ENCODE measurements around the gene ETV7. TPM values are rescaled to one million over a fixed set of nuclear protein-coding genes. Genes with fewer than 3 reads are reported as not detected.
A peak's percentile ranks its signal among the peaks of the same experiment; 100 is the strongest.

ETV7 gene
- total RNA-seq, 2 experiments from 2014 or later: 0.51 to 0.86 TPM

- no peak for TF ChIP-seq CTCF (IDR thresholded peaks at IDR 0.05)
- H3K4me1 Mint-ChIP-seq (ENCODE audit: low read depth): peaks cover 20% of the 10 kb centered on the region
- peaks cover 26% of the 10 kb centered on the region for H3K27me3 Mint-ChIP-seq
- CTCF ChIA-PET: interaction anchor here (0.7 to 1.7 kb wide), 5 partner anchors 17 to 292 kb away, joined by 3 to 7 read pairs (median 4); no protein-coding TSS in a partner anchor
- DNase-seq (peak; percentile 18), ATAC-seq (peak; percentile 45)
- POLR2A ChIA-PET: interaction anchor here (0.7 to 1.3 kb wide), 4 partner anchors 18 to 506 kb away, joined by 3 read pairs; no protein-coding TSS in a partner anchor
- intact Hi-C loops (cut with micrococcal nuclease): no loop called here
- H3K9me3 Mint-ChIP-seq: no peaks in the 10 kb centered on the region
- H3K27ac Mint-ChIP-seq: peak overlapping the region; percentile 51
- peak overlapping the region; percentile 76 for H3K4me3 Mint-ChIP-seq
- no peaks in the 10 kb centered on the region for H3K36me3 Mint-ChIP-seq (ENCODE audit: low read depth)
Observed at GRCh38 chr6:36386495-36387439, 702 bp downstream of the ETV7 start.

GRCh38 chr6:36384095-36384494 is 3.4 kb downstream of the ETV7 start:
- Mint-ChIP-seq H3K27ac (no peak overlapping the region), H3K36me3 (ENCODE audit: low read depth) (no peaks in the 10 kb centered on the region), H3K27me3 (peaks cover 20% of the 10 kb centered on the region), H3K9me3 (no peaks in the 10 kb centered on the region), H3K4me1 (ENCODE audit: low read depth) (peaks cover 20% of the 10 kb centered on the region), H3K4me3 (no peak overlapping the region)
- intact Hi-C loops (cut with micrococcal nuclease): no loop called here
- ATAC-seq (no peak), DNase-seq (no peak)
- ChIA-PET CTCF (no interaction called here), POLR2A (no interaction called here)
- no peak for TF ChIP-seq CTCF (IDR thresholded peaks at IDR 0.05)

- Mint-ChIP-seq H3K9me3 (no peaks in the 10 kb centered on the region), H3K4me3 (no peak overlapping the region), H3K27me3 (peaks cover 19% of the 10 kb centered on the region), H3K27ac (no peak overlapping the region), H3K4me1 (ENCODE audit: low read depth) (peaks cover 20% of the 10 kb centered on the region), H3K36me3 (ENCODE audit: low read depth) (no peaks in the 10 kb centered on the region)
- DNase-seq (peak; percentile 13), ATAC-seq (peak; percentile 52)
- ChIA-PET POLR2A (interaction anchor here (0.5 kb wide), 1 partner anchor 247 kb away, joined by 3 read pairs; no protein-coding TSS in a partner anchor), CTCF (interaction anchor here (1.7 kb wide), 1 partner anchor 43 kb away, joined by 5 read pairs; no protein-coding TSS in a partner anchor)
- TF ChIP-seq CTCF (IDR thresholded peaks at IDR 0.05): no peak
- intact Hi-C loops (cut with micrococcal nuclease): no loop called here
Observed at GRCh38 chr6:36383606-36384005, 3.9 kb downstream of the ETV7 start.

- peaks cover 13% of the 10 kb centered on the region for H3K27me3 Mint-ChIP-seq
- ATAC-seq (no peak), DNase-seq (no peak)
- no peak overlapping the region for H3K27ac Mint-ChIP-seq
- H3K4me3 Mint-ChIP-seq: no peak overlapping the region
- peaks cover 16% of the 10 kb centered on the region for H3K4me1 Mint-ChIP-seq (ENCODE audit: low read depth)
- CTCF ChIA-PET: interaction anchor here (1.7 kb wide), 1 partner anchor 42 kb away, joined by 5 read pairs; no protein-coding TSS in a partner anchor
- no peaks in the 10 kb centered on the region for H3K9me3 Mint-ChIP-seq
- TF ChIP-seq CTCF (IDR thresholded peaks at IDR 0.05): no peak
- POLR2A ChIA-PET: interaction anchor here (0.5 to 1.1 kb wide), 2 partner anchors 129 to 248 kb away, joined by 3 read pairs; no protein-coding TSS in a partner anchor
- H3K36me3 Mint-ChIP-seq (ENCODE audit: low read depth): no peaks in the 10 kb centered on the region
- intact Hi-C loops (cut with micrococcal nuclease): no loop called here
Observed at GRCh38 chr6:36382976-36383375, 4.5 kb downstream of the ETV7 start.

Data from activated CD8-positive, alpha-beta T cell treated with anti-CD3 and anti-CD28 coated beads for 36 hours (primary cell).